GM18499 (cell line): Measurements from ENCODE around the gene IL1A.
A peak's percentile ranks its signal among the peaks of the same experiment; 100 is the strongest.

Experiments
- ATAC-seq: cut with Tn5 transposase; IDR thresholded peaks from one replicate; pipeline ENCODE4 v1.9.1; 2021; ENCODE audit warnings: moderate number of reproducible peaks; ENCODE audit not compliant: insufficient read depth, unreplicated experiment

IL1A gene

GRCh38 chr2:112730216-112730615 is 54.1 kb downstream of the IL1A start:
- no peak for ATAC-seq

GRCh38 chr2:112728378-112729175 is 55.7 kb downstream of the IL1A start:
- no peak for ATAC-seq

- ATAC-seq: no peak
These were observed 56.3 kb downstream of the IL1A start for GRCh38 chr2:112728029-112728362.

- no peak for ATAC-seq
These were observed 56.8 kb downstream of the IL1A start for GRCh38 chr2:112727276-112728028.

- peak; percentile 50 for ATAC-seq
These were observed 57.7 kb downstream of the IL1A start for GRCh38 chr2:112726487-112727190.

- peak; percentile 50 for ATAC-seq
These were observed 58.5 kb downstream of the IL1A start for GRCh38 chr2:112725545-112726457.

GRCh38 chr2:112724591-112725525 is 59.4 kb downstream of the IL1A start:
- ATAC-seq: no peak

GRCh38 chr2:112723995-112724394 is 60.3 kb downstream of the IL1A start:
- ATAC-seq: no peak
